ENCODE measurements around the gene DPP10.
A peak's percentile ranks its signal among the peaks of the same experiment; 100 is the strongest.

DPP10 gene

GRCh38 chr2:115163572-115163971, 721.1 kb downstream of the DPP10 start:
- no peak for DNase-seq

DNA sequence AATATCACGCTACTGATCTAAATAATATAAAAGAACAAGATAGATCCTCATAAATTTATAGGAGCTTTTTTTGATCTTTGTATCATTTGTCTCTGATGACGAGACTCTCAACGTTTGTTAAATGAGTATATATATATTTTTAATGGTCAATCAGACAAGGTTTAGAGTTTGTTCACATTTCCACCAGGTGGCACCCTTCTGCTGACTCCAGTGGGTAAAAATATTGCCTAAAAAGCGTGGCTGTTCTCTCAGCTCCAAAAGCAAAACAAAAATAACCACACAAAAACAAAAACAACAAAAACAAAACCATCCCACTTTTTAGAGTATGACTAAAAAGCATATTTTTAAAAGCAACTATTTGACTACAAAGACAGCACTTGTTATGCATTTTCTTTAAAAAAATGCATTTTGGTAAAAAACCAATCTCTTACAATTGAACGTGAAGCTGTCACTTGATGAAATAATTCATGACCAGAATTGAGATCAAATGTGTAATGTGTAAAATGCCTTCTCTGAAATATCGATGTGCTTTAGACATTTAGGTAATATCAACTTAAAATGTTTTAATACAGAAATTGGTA, 723.2 kb downstream of the DPP10 start:
- peak; percentile 47 for DNase-seq

DNA sequence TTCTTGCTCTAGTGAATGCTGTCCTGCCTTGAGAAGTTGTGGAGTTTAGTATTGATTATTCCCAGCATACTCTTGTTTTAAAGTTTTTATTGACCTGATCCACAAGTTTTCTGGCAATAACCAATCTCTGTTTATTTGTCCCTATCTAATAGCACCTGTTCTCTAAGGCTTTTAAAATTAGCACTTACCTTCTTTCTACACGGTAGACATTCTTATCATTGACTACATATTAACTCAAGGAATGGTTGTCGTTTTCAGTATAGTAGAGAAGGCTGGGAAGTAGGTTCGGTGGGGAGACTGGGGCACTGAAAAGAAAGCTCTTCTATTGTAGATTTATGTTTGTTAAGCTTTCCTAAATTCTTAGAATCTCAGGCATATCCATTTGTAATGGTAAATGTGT, 726.0 kb downstream of the DPP10 start:
- no peak for DNase-seq

DNA sequence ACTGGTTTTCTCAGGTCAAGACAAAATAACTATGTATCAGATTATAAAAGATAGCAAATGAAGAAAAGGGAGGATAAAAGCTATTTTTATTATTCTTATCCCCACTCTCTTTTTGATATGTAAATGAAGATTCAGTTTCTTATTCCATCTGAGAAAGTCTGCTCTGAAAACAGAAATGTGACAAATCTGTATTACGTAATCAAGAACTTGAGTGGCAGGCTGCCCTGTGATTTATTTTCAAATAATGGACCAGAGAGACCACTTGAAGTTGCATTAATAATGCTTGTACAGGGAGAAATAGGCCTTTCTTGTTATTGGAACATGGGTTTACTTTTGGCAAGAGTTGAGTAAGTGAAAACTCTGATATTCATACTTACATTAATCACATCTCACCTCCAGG, 727.4 kb downstream of the DPP10 start:
- no peak for DNase-seq

- DNase-seq = no peak
Measured at GRCh38 chr2:115171751-115172150, 729.3 kb downstream of the DPP10 start.

- DNase-seq = no peak
Measured at GRCh38 chr2:115174651-115175050, 732.2 kb downstream of the DPP10 start.

- no peak for DNase-seq
Measured at GRCh38 chr2:115183144-115183543, 740.7 kb downstream of the DPP10 start.

DNA sequence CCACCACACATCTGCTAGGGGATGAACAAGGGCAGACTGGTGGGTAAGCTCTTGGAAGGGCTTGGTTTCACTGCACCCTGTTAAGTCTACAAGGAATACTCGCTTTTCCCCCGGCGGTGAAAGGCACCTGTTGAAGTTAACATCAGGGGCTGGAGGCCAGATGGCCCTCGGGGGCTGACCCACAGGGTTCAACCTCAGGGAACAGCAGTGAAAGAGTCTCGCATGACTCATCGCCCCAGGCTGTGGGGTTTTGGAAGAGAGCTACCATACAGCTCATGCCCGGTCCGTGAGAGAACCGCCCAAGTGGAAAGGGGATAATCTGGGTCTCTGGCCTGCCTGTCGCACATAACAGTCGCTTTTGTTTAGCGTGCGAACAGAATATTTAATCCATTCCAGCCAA, 748.0 kb downstream of the DPP10 start:
- no peak for DNase-seq

DNA sequence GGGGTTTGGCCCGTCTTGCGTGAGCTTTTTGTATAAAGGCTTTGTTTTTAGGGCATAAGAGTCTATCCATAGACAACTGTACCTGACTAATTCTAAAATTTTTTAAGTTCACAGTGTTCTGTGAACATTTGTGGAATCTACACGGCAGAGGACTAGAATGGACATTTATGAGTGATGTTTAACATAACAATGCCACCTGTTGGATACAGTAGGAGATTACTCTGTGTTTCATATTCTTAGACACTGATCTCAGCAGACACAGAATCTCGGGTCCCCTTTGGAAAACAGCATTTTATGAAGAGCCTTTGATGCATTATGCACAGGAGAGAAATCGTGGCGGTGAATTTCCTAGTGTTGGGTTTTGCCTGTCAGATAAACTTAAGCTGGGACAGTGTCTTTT, 752.2 kb downstream of the DPP10 start:
- DNase-seq = no peak

GRCh38 chr2:115196587-115196986, 754.1 kb downstream of the DPP10 start:
- no peak for DNase-seq

GRCh38 chr2:115199966-115200365, 757.5 kb downstream of the DPP10 start:
- DNase-seq = no peak

- DNase-seq = no peak
Measured at GRCh38 chr2:115201386-115201785, 758.9 kb downstream of the DPP10 start.

- DNase-seq = no peak
Measured at GRCh38 chr2:115208493-115209164, 766.2 kb downstream of the DPP10 start.

DNA sequence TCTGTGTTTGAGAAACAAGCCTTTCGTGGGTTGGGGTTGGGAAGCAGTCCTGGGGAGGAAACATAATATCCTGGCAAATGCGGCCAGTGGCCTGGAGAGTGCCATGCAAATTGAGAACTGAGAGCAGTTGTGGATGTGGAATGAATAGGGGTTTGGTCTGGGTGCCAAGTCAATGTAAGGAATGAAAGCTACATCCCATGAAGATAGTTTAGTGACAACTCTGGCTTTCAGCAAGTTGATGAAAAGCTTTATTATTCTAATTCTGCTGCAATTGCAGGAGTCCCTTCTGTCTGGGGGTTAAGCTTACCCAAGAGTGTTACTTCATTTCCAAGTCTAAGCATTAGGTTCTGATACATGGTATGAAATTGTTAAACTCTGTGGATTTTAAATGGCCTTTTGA, 771.6 kb downstream of the DPP10 start:
- no peak for DNase-seq

DNA sequence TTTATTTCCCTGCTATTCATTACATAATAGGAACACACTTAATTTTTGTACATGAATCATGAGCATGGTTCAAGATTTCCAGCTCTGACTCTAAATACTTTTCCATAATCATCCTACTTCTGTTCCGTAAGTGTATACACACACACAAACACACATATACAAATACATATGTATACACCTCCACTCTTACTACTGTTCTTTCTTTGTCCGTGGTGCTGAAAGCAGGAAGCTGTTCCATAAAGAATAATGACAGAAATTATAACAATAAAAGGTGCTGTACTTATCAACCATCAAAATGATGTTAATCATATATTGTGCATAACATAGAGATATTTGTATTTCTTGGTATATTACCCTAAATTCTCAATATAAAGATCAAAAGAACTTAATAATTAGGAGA, 776.9 kb downstream of the DPP10 start:
- no peak for DNase-seq

DNA sequence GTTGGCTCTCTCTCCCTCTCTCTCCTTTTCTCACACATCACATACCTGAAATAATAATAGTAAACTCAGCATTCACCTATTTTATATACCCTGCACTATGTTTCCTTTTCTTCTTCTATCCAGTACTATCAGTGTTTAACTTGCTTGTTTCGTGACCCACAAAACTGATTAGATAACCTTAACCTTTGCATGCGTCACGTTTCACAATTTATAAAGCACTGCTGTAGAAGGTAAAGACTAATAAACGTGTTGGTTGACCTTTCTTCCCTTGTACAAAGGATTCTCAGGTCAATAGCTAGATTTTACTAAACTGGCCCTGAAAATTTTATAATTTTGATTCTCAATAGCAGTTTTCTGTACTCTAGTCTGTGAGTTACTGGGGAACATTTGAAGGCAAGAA, 791.7 kb downstream of the DPP10 start:
- no peak for DNase-seq

DNA sequence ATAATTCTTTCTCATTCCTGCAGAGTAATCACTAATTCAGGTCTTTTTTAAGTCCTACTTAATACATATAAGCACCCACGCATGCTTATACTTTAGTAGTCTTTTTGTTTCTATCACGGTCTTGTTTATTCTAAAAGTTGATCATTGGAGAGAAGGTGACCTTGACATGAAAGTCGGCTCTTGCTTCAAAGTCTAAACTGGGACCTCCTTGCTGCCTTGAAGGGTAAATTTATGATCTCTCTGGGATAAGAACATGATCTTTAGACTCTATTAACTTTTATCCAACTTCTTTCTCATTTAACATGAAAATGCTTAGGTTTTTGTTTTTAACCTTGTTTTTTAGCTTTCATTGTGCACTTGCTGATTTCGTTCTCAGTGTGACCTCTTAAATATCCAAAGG, 792.3 kb downstream of the DPP10 start:
- no peak for DNase-seq

DNA sequence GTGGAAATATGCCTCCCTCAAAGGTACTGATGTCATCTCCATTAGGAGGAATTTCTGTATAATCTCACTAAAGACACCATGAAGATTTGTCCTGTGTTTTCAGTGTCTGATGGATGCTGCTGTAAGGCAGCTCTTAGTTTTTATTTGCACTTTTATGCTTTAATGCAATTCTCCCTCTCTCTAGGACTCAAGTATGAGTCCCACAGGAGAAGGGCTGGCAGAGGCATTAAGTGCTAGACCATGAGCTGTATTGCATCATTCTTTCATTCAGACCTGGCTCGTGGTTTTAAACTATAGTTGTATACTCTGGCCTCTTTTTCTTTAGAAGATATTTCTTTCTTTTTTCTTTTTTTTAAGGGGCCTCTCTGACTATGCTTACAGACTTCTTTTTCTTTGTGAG, 805.6 kb downstream of the DPP10 start:
- DNase-seq = no peak

GRCh38 chr2:115277366-115277765, 834.9 kb downstream of the DPP10 start:
- no peak for DNase-seq

GRCh38 chr2:115285416-115285815, 843.0 kb downstream of the DPP10 start:
- no peak for DNase-seq

DNA sequence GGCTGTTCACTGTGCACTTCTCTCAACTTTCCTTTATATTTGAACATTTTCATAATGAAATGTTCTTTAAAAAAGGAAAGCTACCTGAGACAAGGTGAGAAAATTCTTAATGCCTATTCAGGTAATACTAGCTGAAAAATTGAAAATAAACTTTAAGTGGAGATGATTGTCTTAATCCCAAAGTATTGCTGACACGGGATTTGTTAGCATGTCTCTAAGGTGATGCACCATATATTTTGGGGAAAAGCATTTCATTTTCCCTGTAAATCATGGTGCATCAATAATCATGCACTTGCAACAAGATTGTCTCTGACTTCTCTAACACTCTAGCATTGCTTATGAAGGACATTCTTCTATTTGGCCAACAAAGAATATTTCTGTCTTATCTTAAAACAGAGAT, 848.0 kb downstream of the DPP10 start:
- no peak for DNase-seq

DNA sequence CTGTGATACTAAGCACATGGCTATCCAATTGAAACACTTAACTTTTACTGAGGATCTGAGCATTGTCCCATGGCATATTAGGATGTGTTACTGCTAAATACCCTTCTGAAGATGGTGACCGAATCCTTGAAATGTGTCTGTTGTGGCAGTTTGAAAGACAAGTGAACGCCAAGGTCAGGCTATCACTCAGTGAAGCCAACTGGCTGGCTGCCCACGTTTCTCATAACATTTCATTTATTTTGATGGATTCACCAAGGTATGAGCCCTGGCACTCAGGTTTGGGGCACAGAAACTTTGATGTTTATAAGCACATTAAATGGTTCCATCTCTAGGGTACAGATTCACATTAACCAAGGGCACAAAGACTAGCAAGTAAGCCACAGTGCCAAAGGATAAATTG, 850.3 kb downstream of the DPP10 start:
- DNase-seq = no peak

GRCh38 chr2:115294999-115295398, 852.6 kb downstream of the DPP10 start:
- no peak for DNase-seq

DNA sequence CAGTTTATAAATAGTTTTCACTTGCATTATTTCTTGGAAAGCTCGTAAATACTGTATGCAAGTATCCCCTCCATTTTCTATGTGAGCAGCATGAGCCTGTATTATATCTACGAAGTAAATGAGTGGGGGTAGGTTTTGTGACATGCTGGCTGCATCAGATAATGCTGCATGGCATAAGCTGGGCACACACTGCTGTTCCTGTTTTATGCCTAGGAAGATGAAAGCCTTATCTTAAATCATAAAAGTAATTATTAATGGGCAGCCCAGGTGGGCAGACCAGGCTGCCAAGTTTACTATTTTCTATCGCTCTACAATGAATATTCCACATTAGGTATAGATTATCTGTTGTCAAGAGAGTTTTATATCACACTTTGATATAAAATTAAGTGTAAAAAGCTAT, 854.6 kb downstream of the DPP10 start:
- no peak for DNase-seq

GRCh38 chr2:115299199-115299598, 856.8 kb downstream of the DPP10 start:
- no peak for DNase-seq

Data from NCI-H774 (cell line).